Measurements from ENCODE around the gene CAST. TPM values are rescaled to one million over a fixed set of nuclear protein-coding genes. Genes with fewer than 3 reads are reported as not detected.

The CAST gene
- polyA plus RNA-seq, 1 experiment: 191 TPM

- ChIA-PET CTCF (interaction anchor here (2.4 kb wide), 2 partner anchors 24 to 385 kb away, joined by 9 to 12 read pairs; no protein-coding TSS in a partner anchor), POLR2A (no interaction called here)
- Histone ChIP-seq H3K9me3 (ENCODE audit: control insufficient read depth, insufficient read depth, low read length) (no peaks in the 10 kb centered on the region), H3K27ac (ENCODE audit: low read depth, low read length) (no peak overlapping the region), H3K27me3 (ENCODE audit: control insufficient read depth, insufficient read depth, low read length) (no peaks in the 10 kb centered on the region), H3K4me3 (ENCODE audit: low read depth, low read length) (no peak overlapping the region)
- no peak for DNase-seq (ENCODE audit: low read depth, low spot score)
- TF ChIP-seq CTCF (IDR thresholded peaks at IDR 0.05; ENCODE audit: low read depth, low read length): no peak
Observed at GRCh38 chr5:96776621-96777020, 114.4 kb downstream of the CAST start.

GRCh38 chr5:96778409-96778808, 116.2 kb downstream of the CAST start:
- H3K9me3 ChIP-seq (ENCODE audit: control insufficient read depth, insufficient read depth, low read length): no peaks in the 10 kb centered on the region
- DNase-seq (ENCODE audit: low read depth, low spot score): no peak
- H3K27ac ChIP-seq (ENCODE audit: low read depth, low read length): no peak overlapping the region
- CTCF ChIA-PET: no interaction called here
- no peak for TF ChIP-seq CTCF (IDR thresholded peaks at IDR 0.05; ENCODE audit: low read depth, low read length)
- no peaks in the 10 kb centered on the region for H3K27me3 ChIP-seq (ENCODE audit: control insufficient read depth, insufficient read depth, low read length)
- no peak overlapping the region for H3K4me3 ChIP-seq (ENCODE audit: low read depth, low read length)
- POLR2A ChIA-PET: no interaction called here

- ChIA-PET CTCF (interaction anchor here (0.6 to 1.7 kb wide), 4 partner anchors 28 to 381 kb away, joined by 4 to 9 read pairs (median 6); no protein-coding TSS in a partner anchor), POLR2A (interaction anchor here (0.7 to 1.1 kb wide), 2 partner anchors 28 to 231 kb away, joined by 4 to 9 read pairs; no protein-coding TSS in a partner anchor)
- no peak overlapping the region for H3K4me3 ChIP-seq (ENCODE audit: low read depth, low read length)
- no peaks in the 10 kb centered on the region for H3K9me3 ChIP-seq (ENCODE audit: control insufficient read depth, insufficient read depth, low read length)
- H3K27ac ChIP-seq (ENCODE audit: low read depth, low read length): no peak overlapping the region
- no peak for DNase-seq (ENCODE audit: low read depth, low spot score)
- no peaks in the 10 kb centered on the region for H3K27me3 ChIP-seq (ENCODE audit: control insufficient read depth, insufficient read depth, low read length)
- TF ChIP-seq CTCF (IDR thresholded peaks at IDR 0.05; ENCODE audit: low read depth, low read length): no peak
Observed at GRCh38 chr5:96780626-96781025, 118.5 kb downstream of the CAST start.

GRCh38 chr5:96781031-96781971, 119.1 kb downstream of the CAST start:
- ChIA-PET CTCF (interaction anchor here (0.6 to 1.7 kb wide), 4 partner anchors 29 to 380 kb away, joined by 3 to 9 read pairs (median 6); no protein-coding TSS in a partner anchor), POLR2A (interaction anchor here (1.1 kb wide), 1 partner anchor 27 kb away, joined by 9 read pairs; no protein-coding TSS in a partner anchor)
- DNase-seq (ENCODE audit: low read depth, low spot score): no peak
- H3K4me3 ChIP-seq (ENCODE audit: low read depth, low read length): no peak overlapping the region
- H3K27ac ChIP-seq (ENCODE audit: low read depth, low read length): no peak overlapping the region
- H3K9me3 ChIP-seq (ENCODE audit: control insufficient read depth, insufficient read depth, low read length): no peaks in the 10 kb centered on the region
- no peaks in the 10 kb centered on the region for H3K27me3 ChIP-seq (ENCODE audit: control insufficient read depth, insufficient read depth, low read length)
- no peak for TF ChIP-seq CTCF (IDR thresholded peaks at IDR 0.05; ENCODE audit: low read depth, low read length)

- POLR2A ChIA-PET: no interaction called here
- no peak overlapping the region for H3K4me3 ChIP-seq (ENCODE audit: low read depth, low read length)
- no peak for DNase-seq (ENCODE audit: low read depth, low spot score)
- CTCF ChIA-PET: interaction anchor here (1.0 kb wide), 1 partner anchor 86 kb away, joined by 3 read pairs; no protein-coding TSS in a partner anchor
- no peak for TF ChIP-seq CTCF (IDR thresholded peaks at IDR 0.05; ENCODE audit: low read depth, low read length)
- no peak overlapping the region for H3K27ac ChIP-seq (ENCODE audit: low read depth, low read length)
- H3K27me3 ChIP-seq (ENCODE audit: control insufficient read depth, insufficient read depth, low read length): no peaks in the 10 kb centered on the region
- no peaks in the 10 kb centered on the region for H3K9me3 ChIP-seq (ENCODE audit: control insufficient read depth, insufficient read depth, low read length)
Observed at GRCh38 chr5:96783326-96783725, 121.2 kb downstream of the CAST start.

Data from AG04450 (cell line).